B cell (primary cell): ENCODE results near the gene CFAP161. TPM values are rescaled to one million over a fixed set of nuclear protein-coding genes. Genes with fewer than 3 reads are reported as not detected.
"Not testable (repeated sequence)": the region's sequence is repeated elsewhere in the genome, so short reads cannot be mapped to it uniquely, and the experiment has no call there.

Experiments
- ATAC-seq: fragments of 200-7000 bp; cut with Tn5 transposase; one replicate; pipeline ENCODE4 v1.10.0; 2021; ENCODE audit warnings: low read depth, mild to moderate bottlenecking, moderate number of reproducible peaks, moderate library complexity
- CTCF ChIA-PET: fragments of 350-600 bp; sonication (Branson Sonifier 250); formaldehyde crosslinking; loops from one replicate; lab custom pipeline; 2021; ENCODE audit warnings: antibody characterized with exemption, inconsistent platforms; lab: Charles Lee
- POLR2A ChIA-PET: fragments of 350-600 bp; sonication (Branson Sonifier 250); formaldehyde crosslinking; loops from one replicate; lab custom pipeline; 2021; ENCODE audit warnings: antibody characterized with exemption; lab: Charles Lee
- DNase-seq: peaks from one replicate; pipeline ENCODE4 v3.0.0; 2013
- H2AFZ ChIP-seq: 2 replicates; pipeline ENCODE4 v1.6.1; 2012; ENCODE audit warnings: mild to moderate bottlenecking, low read depth, low read length; ENCODE audit not compliant: insufficient read depth, poor library complexity, severe bottlenecking
- H3K27ac ChIP-seq, 2 donors: 1 replicate in 1 of 2; 2 replicates in 1 of 2; pipeline ENCODE4 v1.5.1; 2012 to 2013; ENCODE audit warnings: low read length in 2 of 2, mild to moderate bottlenecking in 2 of 2, moderate library complexity in 1 of 2
- H3K27me3 ChIP-seq, 4 experiments: fragments of 200-600 bp in 1 of 4; sonication (generic) in 1 of 4; replicated peaks in 1 of 4; 1 replicate in 2 of 4; 2 replicates in 2 of 4; pipeline versions ENCODE4 v1.6.1 to v1.7.0; 2013 to 2016; ENCODE audit warnings: low read length in 3 of 4, mild to moderate bottlenecking in 2 of 4, mixed read lengths in 1 of 4, moderate library complexity in 1 of 4; ENCODE audit not compliant: insufficient read depth in 4 of 4, control insufficient read depth in 3 of 4; ENCODE audit errors: control extremely low read depth in 1 of 4
- H3K36me3 ChIP-seq, 2 experiments: replicated peaks in 1 of 2; 1 replicate in 1 of 2; 2 replicates in 1 of 2; pipeline versions ENCODE4 v1.6.1 to v1.7.1; 2013; ENCODE audit warnings: low read length in 1 of 2; ENCODE audit not compliant: insufficient read depth in 2 of 2, control insufficient read depth in 1 of 2; ENCODE audit errors: control extremely low read depth in 1 of 2, extremely low read depth in 1 of 2
- H3K4me1 ChIP-seq, 2 donors: fragments of 200-600 bp in 1 of 2; sonication (generic) in 1 of 2; 1 replicate in 1 of 2; 2 replicates in 1 of 2; pipeline versions ENCODE4 v1.5.1 to v1.6.1; 2013 to 2017; ENCODE audit warnings: low read length in 2 of 2; ENCODE audit not compliant: control insufficient read depth in 2 of 2, insufficient read depth in 2 of 2
- H3K4me2 ChIP-seq: replicated peaks from 2 replicates; pipeline ENCODE3; 2012; ENCODE audit warnings: mild to moderate bottlenecking, low read depth, low read length; ENCODE audit not compliant: poor library complexity, severe bottlenecking
- H3K4me3 ChIP-seq, 5 experiments: fragments of 200-600 bp in 1 of 5; sonication (generic) in 1 of 5; 1 replicate in 3 of 5; 2 replicates in 2 of 5; pipeline versions ENCODE4 v1.5.1 to v1.7.0; 2011 to 2016; ENCODE audit warnings: low read length in 4 of 5, mild to moderate bottlenecking in 4 of 5, low read depth in 2 of 5, control low read depth in 1 of 5, moderate library complexity in 1 of 5; ENCODE audit not compliant: insufficient read depth in 1 of 5; ENCODE audit errors: control extremely low read depth in 1 of 5, extremely low read depth in 1 of 5
- H3K79me2 ChIP-seq: fragments of 200-600 bp; sonication (generic); one replicate; pipeline ENCODE4 v1.6.0; 2016; ENCODE audit warnings: low read length; ENCODE audit not compliant: control insufficient read depth, insufficient read depth
- H3K9ac ChIP-seq: fragments of 200-600 bp; sonication (generic); 2 replicates; pipeline ENCODE4 v1.6.1; 2017; ENCODE audit warnings: mild to moderate bottlenecking, low read length, moderate library complexity
- H3K9me3 ChIP-seq, 3 donors: one replicate each; pipeline versions ENCODE4 v1.6.1 to v1.7.1; 2013; ENCODE audit warnings: low read length in 2 of 3; ENCODE audit not compliant: control insufficient read depth in 2 of 3, insufficient read depth in 1 of 3; ENCODE audit errors: control extremely low read depth in 1 of 3
- H4K20me1 ChIP-seq: 2 replicates; pipeline ENCODE4 v1.6.0; 2012; ENCODE audit warnings: mild to moderate bottlenecking, low read length; ENCODE audit not compliant: insufficient read depth, control insufficient read depth, poor library complexity, severe bottlenecking
- H3K27ac Mint-ChIP-seq: one replicate; pipeline ENCODE4 v1.8.0; 2021; ENCODE audit warnings: mixed read lengths
- H3K27me3 Mint-ChIP-seq: one replicate; pipeline ENCODE4 v1.8.0; 2021; ENCODE audit warnings: mixed read lengths
- H3K4me1 Mint-ChIP-seq: one replicate; pipeline ENCODE4 v1.8.0; 2021; ENCODE audit warnings: mixed read lengths
- H3K4me3 Mint-ChIP-seq: one replicate; pipeline ENCODE4 v1.8.0; 2021; ENCODE audit warnings: mixed read lengths
- H3K9me3 Mint-ChIP-seq: one replicate; pipeline ENCODE4 v1.8.0; 2022; ENCODE audit warnings: mixed read lengths; ENCODE audit not compliant: insufficient read depth
- EZH2 ChIP-seq: IDR thresholded peaks from 2 replicates; pipeline ENCODE4 v1.6.1; 2012; ENCODE audit warnings: borderline replicate concordance, low read depth, mild to moderate bottlenecking, moderate library complexity, low read length; ENCODE audit not compliant: insufficient read depth, poor library complexity, severe bottlenecking
- WGBS: methylation state at CpG from one replicate; pipeline ENCODE4 v1.1.5; 2013; ENCODE audit warnings: missing lambda C conversion rate; ENCODE audit not compliant: insufficient coverage; 5-methylcytosine and 5-hydroxymethylcytosine counted together
- intact Hi-C: fragments of 100-400 bp; cut with micrococcal nuclease; formaldehyde crosslinking; loops from one replicate; pipeline ENCODE4 v1.10.0; 2022
- polyA plus RNA-seq: library from polyadenylated mRNA; depleted of rRNA; stranded (reverse); fragments of >200 nt; gene quantifications from 2 replicates; pipeline ENCODE4 v1.2.3, GENCODE V29; 2012
- total RNA-seq, 2 donors: library from RNA; stranded (reverse); fragments of 120-200 nt in 1 of 2; gene quantifications; 1 replicate in 1 of 2; 2 replicates in 1 of 2; pipeline versions ENCODE4 v1.2.3 to v1.2.4, GENCODE V29; 2013 to 2022
- TF ChIP-seq, protein P1 (sequence below): fragments of 200-600 bp; IDR thresholded peaks from one replicate; pipeline ENCODE4 v1.8.0; 2022; ENCODE audit warnings: antibody characterized with exemption, mild to moderate bottlenecking

CFAP161 gene
- total and polyA plus RNA-seq, 2 donors (not counting 1 experiment from before 2014, with no cell fraction given), result not detected

GRCh38 chr15:81126892-81127291 is 7.2 kb upstream of the CFAP161 start:
- Histone ChIP-seq H4K20me1 (no peaks in the 10 kb centered on the region), H3K79me2 (no peaks in the 10 kb centered on the region), H3K4me3 (no peak overlapping the region), H3K9me3 (no peaks in the 10 kb centered on the region), H3K27me3 (peaks cover 0 to 9% (median 2%) of the 10 kb centered on the region in 4 experiments), H3K9ac (no peak overlapping the region), H3K4me1 (no peaks in the 10 kb centered on the region), H3K27ac (no peak overlapping the region), H3K4me2 (no peak overlapping the region), H2AFZ (no peak overlapping the region), H3K36me3 (no peaks in the 10 kb centered on the region)
- Mint-ChIP-seq H3K4me1 (no peaks in the 10 kb centered on the region), H3K27ac (no peak overlapping the region), H3K27me3 (peaks cover 63% of the 10 kb centered on the region), H3K9me3 (peaks cover 12% of the 10 kb centered on the region), H3K4me3 (no peak overlapping the region)
- intact Hi-C loops, result no loop called here
- ATAC-seq (no peak), DNase-seq (no peak)
- WGBS, result no CpG with 5 or more reads among the region's 3 CpGs
- ChIA-PET POLR2A (no interaction called here), CTCF (no interaction called here)
- no peak for TF ChIP-seq EZH2
- TF ChIP-seq, protein P1, sequence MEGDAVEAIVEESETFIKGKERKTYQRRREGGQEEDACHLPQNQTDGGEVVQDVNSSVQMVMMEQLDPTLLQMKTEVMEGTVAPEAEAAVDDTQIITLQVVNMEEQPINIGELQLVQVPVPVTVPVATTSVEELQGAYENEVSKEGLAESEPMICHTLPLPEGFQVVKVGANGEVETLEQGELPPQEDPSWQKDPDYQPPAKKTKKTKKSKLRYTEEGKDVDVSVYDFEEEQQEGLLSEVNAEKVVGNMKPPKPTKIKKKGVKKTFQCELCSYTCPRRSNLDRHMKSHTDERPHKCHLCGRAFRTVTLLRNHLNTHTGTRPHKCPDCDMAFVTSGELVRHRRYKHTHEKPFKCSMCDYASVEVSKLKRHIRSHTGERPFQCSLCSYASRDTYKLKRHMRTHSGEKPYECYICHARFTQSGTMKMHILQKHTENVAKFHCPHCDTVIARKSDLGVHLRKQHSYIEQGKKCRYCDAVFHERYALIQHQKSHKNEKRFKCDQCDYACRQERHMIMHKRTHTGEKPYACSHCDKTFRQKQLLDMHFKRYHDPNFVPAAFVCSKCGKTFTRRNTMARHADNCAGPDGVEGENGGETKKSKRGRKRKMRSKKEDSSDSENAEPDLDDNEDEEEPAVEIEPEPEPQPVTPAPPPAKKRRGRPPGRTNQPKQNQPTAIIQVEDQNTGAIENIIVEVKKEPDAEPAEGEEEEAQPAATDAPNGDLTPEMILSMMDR, result no peak

DNA sequence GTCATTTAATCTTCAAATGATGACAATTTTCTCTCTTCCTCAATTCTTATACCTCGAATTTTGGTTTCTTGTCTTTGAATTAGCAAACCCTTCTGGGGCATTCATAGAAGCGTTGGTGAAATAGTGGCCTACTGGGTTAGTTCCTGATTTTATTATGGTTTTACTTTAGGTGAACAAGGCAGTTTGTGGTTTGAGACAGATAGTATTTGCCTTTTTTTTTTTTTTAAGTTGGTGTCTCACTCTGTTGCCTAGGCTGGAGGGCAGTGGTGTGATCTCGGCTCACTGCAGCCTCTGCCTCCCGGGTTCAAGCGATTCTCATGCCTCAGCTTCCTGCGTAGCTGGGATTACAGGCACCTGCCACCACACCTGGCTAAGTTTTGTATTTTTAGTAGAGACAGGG is 7.4 kb downstream of the CFAP161 start:
- H3K9me3 ChIP-seq, H3K4me2 ChIP-seq, H3K4me1 ChIP-seq, ATAC-seq, H3K27ac Mint-ChIP-seq, H3K4me3 Mint-ChIP-seq, POLR2A ChIA-PET, H3K4me3 ChIP-seq, intact Hi-C loops, H2AFZ ChIP-seq, H3K36me3 ChIP-seq, H4K20me1 ChIP-seq, H3K9ac ChIP-seq, DNase-seq, H3K79me2 ChIP-seq, H3K9me3 Mint-ChIP-seq, H3K27me3 ChIP-seq, CTCF ChIA-PET, H3K4me1 Mint-ChIP-seq, H3K27ac ChIP-seq: not testable (repeated sequence)
- 13% methylated on average over 4 of the region's 6 CpGs for WGBS
- H3K27me3 Mint-ChIP-seq, result peaks cover 38% of the 10 kb centered on the region
